Vagina (tissue), 2 donors: Measurements from ENCODE around the gene NIT1. TPM values are rescaled to one million over a fixed set of nuclear protein-coding genes. Genes with fewer than 3 reads are reported as not detected.

Experiments
- DNase-seq, 2 donors: peaks; one replicate each; pipeline ENCODE4 v3.0.0-alpha.2; 2017; ENCODE audit errors: extremely low spot score in 2 of 2
- H3K27ac ChIP-seq: fragments of 200-600 bp; sonication (generic); one replicate; pipeline ENCODE4 v1.5.1; 2019
- H3K27me3 ChIP-seq: fragments of 200-600 bp; sonication (generic); one replicate; pipeline ENCODE4 v1.5.1; 2019
- H3K36me3 ChIP-seq, 2 donors: fragments of 200-600 bp; sonication (generic); one replicate each; pipeline ENCODE4 v1.5.1; 2017 to 2019
- H3K4me1 ChIP-seq: fragments of 200-600 bp; sonication (generic); one replicate; pipeline ENCODE4 v1.5.1; 2019
- H3K4me3 ChIP-seq, 2 donors: fragments of 200-600 bp; sonication (generic); 1 replicate in 1 of 2; 2 replicates in 1 of 2; pipeline ENCODE4 v1.5.1; 2016 to 2019
- H3K9me3 ChIP-seq: fragments of 200-600 bp; sonication (generic); one replicate; pipeline ENCODE4 v1.5.1; 2019
- CTCF ChIP-seq, 3 experiments: fragments of 450-650 bp in 2 of 3; fragments of 200-600 bp in 1 of 3; sonication (generic) in 1 of 3; IDR thresholded peaks; one replicate each; pipeline ENCODE4 v1.5.1; 2017 to 2019; ENCODE audit warnings: antibody characterized with exemption in 3 of 3, mild to moderate bottlenecking in 2 of 3, moderate library complexity in 2 of 3
- POLR2A ChIP-seq, 2 donors: fragments of 450-650 bp; IDR thresholded peaks; one replicate each; pipeline ENCODE4 v1.6.1; 2017; ENCODE audit warnings: antibody characterized with exemption in 2 of 2, mild to moderate bottlenecking in 2 of 2, moderate library complexity in 2 of 2
- POLR2AphosphoS5 ChIP-seq, 2 donors: sonication (generic); formaldehyde crosslinking; IDR thresholded peaks; one replicate each; pipeline ENCODE4 v1.9.0; 2017; ENCODE audit warnings: antibody characterized with exemption in 2 of 2, mild to moderate bottlenecking in 2 of 2, low read depth in 1 of 2; ENCODE audit not compliant: insufficient read depth in 1 of 2
- intact Hi-C: fragments of 100-400 bp; cut with DNase I; formaldehyde crosslinking; loops from one replicate; pipeline ENCODE4 v1.15.1; 2023
- total RNA-seq: library from RNA; depleted of rRNA; stranded (reverse); fragments of >200 nt; gene quantifications from one replicate; pipeline ENCODE4 v1.2.3, GENCODE V29; 2016

Gene NIT1
- total RNA-seq, 1 donor from 2014 or later: 31.7 TPM

GRCh38 chr1:161090617-161091016, 27.3 kb upstream of the NIT1 start:
- no peaks in the 10 kb centered on the region for H3K9me3 ChIP-seq
- H3K27ac ChIP-seq: no peak overlapping the region
- no peak for DNase-seq
- intact Hi-C loops: loop anchor here (10.0 kb wide), 1 partner anchor 96 kb away; no protein-coding TSS in a partner anchor
- H3K4me1 ChIP-seq: no peaks in the 10 kb centered on the region
- no peaks in the 10 kb centered on the region for H3K27me3 ChIP-seq
- H3K4me3 ChIP-seq: no peak overlapping the region
- H3K36me3 ChIP-seq: no peaks in the 10 kb centered on the region
- TF ChIP-seq POLR2A (IDR thresholded peaks at IDR 0.05) (no peak), POLR2AphosphoS5 (IDR thresholded peaks at IDR 0.05; ENCODE audit: insufficient read depth in 1 of 2, low read depth in 1 of 2) (no peak), CTCF (IDR thresholded peaks at IDR 0.05) (no peak)

GRCh38 chr1:161091093-161091492, 26.8 kb upstream of the NIT1 start:
- Histone ChIP-seq H3K9me3 (no peaks in the 10 kb centered on the region), H3K4me3 (no peak overlapping the region), H3K27ac (no peak overlapping the region), H3K36me3 (no peaks in the 10 kb centered on the region), H3K27me3 (no peaks in the 10 kb centered on the region), H3K4me1 (no peaks in the 10 kb centered on the region)
- intact Hi-C loops: loop anchor here (10.0 kb wide), 1 partner anchor 96 kb away; no protein-coding TSS in a partner anchor
- TF ChIP-seq POLR2A (IDR thresholded peaks at IDR 0.05): no peak
- no peak for TF ChIP-seq CTCF (IDR thresholded peaks at IDR 0.05)
- TF ChIP-seq POLR2AphosphoS5 (IDR thresholded peaks at IDR 0.05; ENCODE audit: insufficient read depth in 1 of 2, low read depth in 1 of 2): no peak
- no peak for DNase-seq

- Histone ChIP-seq H3K27me3 (no peaks in the 10 kb centered on the region), H3K4me1 (no peaks in the 10 kb centered on the region), H3K9me3 (no peaks in the 10 kb centered on the region), H3K27ac (peak overlapping the region; percentile 48), H3K4me3 (no peak overlapping the region), H3K36me3 (no peaks in the 10 kb centered on the region)
- no peak for DNase-seq
- TF ChIP-seq CTCF (IDR thresholded peaks at IDR 0.05) (no peak), POLR2A (IDR thresholded peaks at IDR 0.05) (no peak), POLR2AphosphoS5 (IDR thresholded peaks at IDR 0.05; ENCODE audit: insufficient read depth in 1 of 2, low read depth in 1 of 2) (no peak)
- intact Hi-C loops: loop anchor here (10.0 kb wide), 1 partner anchor 97 kb away; no protein-coding TSS in a partner anchor
These were observed 26.0 kb upstream of the NIT1 start for GRCh38 chr1:161091796-161092507.

- H3K9me3 ChIP-seq: no peaks in the 10 kb centered on the region
- H3K36me3 ChIP-seq: no peaks in the 10 kb centered on the region
- intact Hi-C loops: loop anchor here (10.0 kb wide), 1 partner anchor 98 kb away; no protein-coding TSS in a partner anchor
- no peak for TF ChIP-seq POLR2A (IDR thresholded peaks at IDR 0.05)
- TF ChIP-seq POLR2AphosphoS5 (IDR thresholded peaks at IDR 0.05; ENCODE audit: insufficient read depth in 1 of 2, low read depth in 1 of 2): peak in 1 of 2 donors; percentile 60
- DNase-seq: no peak
- H3K27ac ChIP-seq: no peak overlapping the region
- no peaks in the 10 kb centered on the region for H3K27me3 ChIP-seq
- peaks cover under 1% of the 10 kb centered on the region for H3K4me1 ChIP-seq
- H3K4me3 ChIP-seq: no peak overlapping the region
These were observed 25.3 kb upstream of the NIT1 start for GRCh38 chr1:161092621-161093028.

GRCh38 chr1:161094481-161094880, 23.4 kb upstream of the NIT1 start:
- no peaks in the 10 kb centered on the region for H3K9me3 ChIP-seq
- no peaks in the 10 kb centered on the region for H3K36me3 ChIP-seq
- no peak overlapping the region for H3K4me3 ChIP-seq
- TF ChIP-seq CTCF (IDR thresholded peaks at IDR 0.05) (no peak), POLR2AphosphoS5 (IDR thresholded peaks at IDR 0.05; ENCODE audit: insufficient read depth in 1 of 2, low read depth in 1 of 2) (no peak), POLR2A (IDR thresholded peaks at IDR 0.05) (no peak)
- DNase-seq: no peak
- intact Hi-C loops: loop anchor here (10.0 kb wide), 1 partner anchor 100 kb away; no protein-coding TSS in a partner anchor
- peaks cover 16% of the 10 kb centered on the region for H3K4me1 ChIP-seq
- H3K27me3 ChIP-seq: no peaks in the 10 kb centered on the region
- no peak overlapping the region for H3K27ac ChIP-seq
